Measurements from ENCODE around the gene SPOCD1. TPM values are rescaled to one million over a fixed set of nuclear protein-coding genes. Genes with fewer than 3 reads are reported as not detected.
"Not testable (repeated sequence)": the region's sequence is repeated elsewhere in the genome, so short reads cannot be mapped to it uniquely, and the experiment has no call there.

SPOCD1 gene
- total and polyA plus RNA-seq, 9 donors = 0.13 to 0.75 (median 0.51) TPM

- no peak for DNase-seq
- WGBS (ENCODE audit: insufficient coverage) = 87% methylated on average over 7 of the region's 10 CpGs
- no peaks in the 10 kb centered on the region for H3K36me3 ChIP-seq (ENCODE audit: control insufficient read depth, insufficient read depth, low read length)
- no peaks in the 10 kb centered on the region for H3K9me3 ChIP-seq (replicated peaks; ENCODE audit: control insufficient read depth, low read depth, low read length)
- no peaks in the 10 kb centered on the region for H3K27me3 ChIP-seq (ENCODE audit: control insufficient read depth, insufficient read depth, low read length)
- no peak overlapping the region for H3K4me3 ChIP-seq (ENCODE audit: low read length)
- no peaks in the 10 kb centered on the region for H3K4me1 ChIP-seq (ENCODE audit: control insufficient read depth, insufficient read depth, low read length)
- H3K27ac ChIP-seq (ENCODE audit: low read length) = no peak overlapping the region
Observed at GRCh38 chr1:31830065-31830464, 14.2 kb upstream of the SPOCD1 start.

GRCh38 chr1:31828926-31829690 lies 13.3 kb upstream of the SPOCD1 start:
- no peaks in the 10 kb centered on the region for H3K27me3 ChIP-seq (ENCODE audit: control insufficient read depth, insufficient read depth, low read length)
- no peaks in the 10 kb centered on the region for H3K4me1 ChIP-seq (ENCODE audit: control insufficient read depth, insufficient read depth, low read length)
- no peak overlapping the region for H3K27ac ChIP-seq (ENCODE audit: low read length)
- DNase-seq = no peak
- WGBS (ENCODE audit: insufficient coverage) = 77% methylated on average over 8 of the region's 15 CpGs
- H3K4me3 ChIP-seq (ENCODE audit: low read length) = no peak overlapping the region
- no peaks in the 10 kb centered on the region for H3K9me3 ChIP-seq (replicated peaks; ENCODE audit: control insufficient read depth, low read depth, low read length)
- H3K36me3 ChIP-seq (ENCODE audit: control insufficient read depth, insufficient read depth, low read length) = no peaks in the 10 kb centered on the region

DNA sequence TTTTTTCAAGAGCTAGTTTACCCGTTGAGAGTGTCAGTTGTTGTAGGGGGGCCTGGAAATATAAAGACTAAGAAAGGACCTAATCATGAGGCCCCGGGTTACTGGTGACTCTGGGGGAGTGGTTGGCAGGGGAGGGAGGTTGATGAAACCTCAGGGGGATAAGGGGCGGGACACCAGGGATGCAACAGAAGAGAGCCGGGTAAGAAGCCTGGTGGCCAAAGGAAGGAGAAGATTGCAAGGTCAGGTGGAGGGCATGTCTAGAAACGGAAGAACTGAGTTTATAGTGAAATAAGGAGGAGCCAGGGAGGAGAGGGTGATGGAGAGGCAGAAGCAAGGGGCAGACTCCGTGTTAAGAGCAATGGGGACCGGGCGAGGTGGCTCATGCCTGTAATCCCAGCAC lies 12.5 kb upstream of the SPOCD1 start:
- Histone ChIP-seq H3K4me1 (ENCODE audit: control insufficient read depth, insufficient read depth, low read length) (no peaks in the 10 kb centered on the region), H3K9me3 (replicated peaks; ENCODE audit: control insufficient read depth, low read depth, low read length) (no peaks in the 10 kb centered on the region), H3K27me3 (ENCODE audit: control insufficient read depth, insufficient read depth, low read length) (no peaks in the 10 kb centered on the region), H3K27ac (ENCODE audit: low read length) (no peak overlapping the region), H3K36me3 (ENCODE audit: control insufficient read depth, insufficient read depth, low read length) (no peaks in the 10 kb centered on the region), H3K4me3 (ENCODE audit: low read length) (no peak overlapping the region)
- no peak for DNase-seq
- 55% methylated on average over 8 of the region's 8 CpGs for WGBS (ENCODE audit: insufficient coverage)

DNA sequence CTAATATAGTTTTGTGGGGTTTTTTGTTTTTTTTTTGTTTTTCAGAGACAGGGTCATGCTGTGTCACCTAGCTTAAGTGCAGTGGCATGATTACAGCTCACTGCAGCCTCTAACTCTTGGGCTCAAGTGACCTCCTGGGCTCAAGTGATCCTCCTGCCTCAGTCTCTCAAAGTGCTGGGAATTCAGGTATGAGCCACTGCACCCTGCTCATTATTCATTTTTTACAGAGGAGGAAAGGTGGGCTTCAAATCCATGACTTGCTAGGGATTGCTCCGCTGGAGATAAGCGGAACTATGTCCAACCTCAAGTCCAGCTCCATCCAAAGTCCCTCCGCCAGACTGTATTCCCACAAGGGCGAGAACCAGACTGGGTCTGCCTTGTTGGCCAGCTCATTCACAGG lies 8.0 kb upstream of the SPOCD1 start:
- Histone ChIP-seq H3K9me3 (replicated peaks; ENCODE audit: control insufficient read depth, low read depth, low read length) (no peaks in the 10 kb centered on the region), H3K36me3 (ENCODE audit: control insufficient read depth, insufficient read depth, low read length) (no peaks in the 10 kb centered on the region), H3K4me1 (ENCODE audit: control insufficient read depth, insufficient read depth, low read length) (no peaks in the 10 kb centered on the region), H3K27me3 (ENCODE audit: control insufficient read depth, insufficient read depth, low read length) (no peaks in the 10 kb centered on the region), H3K27ac (ENCODE audit: low read length) (no peak overlapping the region), H3K4me3 (ENCODE audit: low read length) (no peak overlapping the region)
- DNase-seq = no peak
- WGBS (ENCODE audit: insufficient coverage) = no CpG with 5 or more reads among the region's 4 CpGs

DNA sequence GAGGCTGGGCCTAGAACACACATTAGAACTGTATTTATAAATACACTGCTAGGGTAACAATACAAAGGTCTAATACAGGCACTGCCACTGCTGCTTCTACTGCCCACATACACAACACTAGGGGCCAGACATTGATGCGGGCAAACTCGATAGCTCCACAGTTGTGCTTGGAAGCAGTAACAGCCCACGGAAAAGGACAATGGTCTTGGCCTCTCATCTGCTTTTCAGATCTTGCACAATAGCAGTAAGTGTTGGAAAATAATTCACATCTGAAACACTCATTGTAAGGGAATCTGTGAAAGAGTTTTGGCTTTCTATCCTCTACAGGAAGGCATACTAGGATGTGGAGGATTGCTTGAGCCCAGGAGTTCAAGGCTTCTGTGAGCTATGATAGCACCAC lies 6.9 kb upstream of the SPOCD1 start:
- Histone ChIP-seq H3K9me3 (replicated peaks; ENCODE audit: control insufficient read depth, low read depth, low read length) (no peaks in the 10 kb centered on the region), H3K36me3 (ENCODE audit: control insufficient read depth, insufficient read depth, low read length) (no peaks in the 10 kb centered on the region), H3K4me1 (ENCODE audit: control insufficient read depth, insufficient read depth, low read length) (no peaks in the 10 kb centered on the region), H3K27ac (ENCODE audit: low read length) (no peak overlapping the region), H3K4me3 (ENCODE audit: low read length) (no peak overlapping the region), H3K27me3 (ENCODE audit: control insufficient read depth, insufficient read depth, low read length) (no peaks in the 10 kb centered on the region)
- no peak for DNase-seq
- WGBS (ENCODE audit: insufficient coverage) = no CpG with 5 or more reads among the region's 3 CpGs

DNA sequence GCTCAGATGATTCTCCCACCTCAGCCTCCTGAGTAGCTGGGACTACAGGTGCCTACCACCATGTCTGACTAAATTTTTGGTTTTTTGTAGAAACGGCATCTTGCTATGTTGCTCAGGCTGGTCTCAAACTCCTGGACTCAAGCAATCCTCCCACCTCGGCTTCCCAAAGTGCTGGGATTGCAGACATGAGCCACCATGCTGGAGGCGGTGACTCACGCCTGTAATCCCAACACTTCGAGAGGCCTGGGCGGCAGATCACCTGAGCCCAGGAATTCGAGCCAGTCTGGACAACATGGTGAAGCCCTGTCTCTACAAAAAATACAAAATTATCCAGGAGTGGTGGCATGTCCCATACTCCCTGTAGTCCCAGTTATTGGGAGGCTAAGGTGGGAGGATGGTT lies 4.4 kb upstream of the SPOCD1 start:
- not testable (repeated sequence) for H3K9me3 ChIP-seq (replicated peaks; ENCODE audit: control insufficient read depth, low read depth, low read length); H3K27ac ChIP-seq (ENCODE audit: low read length); H3K4me3 ChIP-seq (ENCODE audit: low read length); H3K36me3 ChIP-seq (ENCODE audit: control insufficient read depth, insufficient read depth, low read length); H3K27me3 ChIP-seq (ENCODE audit: control insufficient read depth, insufficient read depth, low read length); DNase-seq; H3K4me1 ChIP-seq (ENCODE audit: control insufficient read depth, insufficient read depth, low read length)
- 98% methylated on average over 6 of the region's 7 CpGs for WGBS (ENCODE audit: insufficient coverage)

DNA sequence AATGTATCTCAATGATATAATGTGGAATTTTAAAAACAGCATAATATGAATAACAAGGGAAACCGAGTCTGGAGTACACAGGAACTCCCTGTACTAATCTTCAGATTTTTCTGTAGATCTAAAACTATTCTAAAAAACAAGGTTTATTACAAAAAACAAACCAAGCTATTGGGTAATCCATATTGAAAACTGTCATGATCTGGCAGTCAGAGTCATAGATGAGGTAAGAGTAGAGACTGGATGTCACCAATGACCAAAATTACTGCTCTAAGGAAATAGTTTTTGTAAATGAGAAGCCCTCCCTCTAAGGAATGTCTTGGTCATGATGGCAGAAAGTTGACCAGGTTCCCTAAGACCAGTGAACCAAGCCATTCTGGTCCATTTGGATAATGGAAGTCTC lies 2.4 kb upstream of the SPOCD1 start:
- no peak overlapping the region for H3K27ac ChIP-seq (ENCODE audit: low read length)
- DNase-seq = no peak
- no peaks in the 10 kb centered on the region for H3K4me1 ChIP-seq (ENCODE audit: control insufficient read depth, insufficient read depth, low read length)
- no peaks in the 10 kb centered on the region for H3K9me3 ChIP-seq (replicated peaks; ENCODE audit: control insufficient read depth, low read depth, low read length)
- H3K27me3 ChIP-seq (ENCODE audit: control insufficient read depth, insufficient read depth, low read length) = no peaks in the 10 kb centered on the region
- no peak overlapping the region for H3K4me3 ChIP-seq (ENCODE audit: low read length)
- no CpG with 5 or more reads among the region's 1 CpG for WGBS (ENCODE audit: insufficient coverage)
- no peaks in the 10 kb centered on the region for H3K36me3 ChIP-seq (ENCODE audit: control insufficient read depth, insufficient read depth, low read length)

DNA sequence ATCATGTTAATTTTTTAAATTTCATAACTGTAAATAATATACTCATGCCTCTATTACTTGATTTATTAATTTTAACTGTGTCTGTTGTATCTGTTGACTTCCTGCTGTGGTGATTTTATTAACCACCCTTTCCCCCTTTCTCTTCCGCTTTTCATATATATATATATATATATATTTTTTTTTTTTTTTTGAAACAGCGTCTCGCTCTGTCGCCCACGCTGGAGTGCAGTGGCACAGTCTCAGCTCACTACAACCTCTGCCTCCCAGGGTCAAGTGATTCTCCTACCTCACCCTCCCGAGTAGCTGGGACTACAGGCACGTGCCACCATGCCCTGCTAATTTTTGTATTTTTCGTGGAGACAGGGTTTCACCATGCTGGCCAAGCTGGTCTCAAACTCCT lies 1.1 kb upstream of the SPOCD1 start:
- 92% methylated on average over 6 of the region's 8 CpGs for WGBS (ENCODE audit: insufficient coverage)
- not testable (repeated sequence) for H3K4me3 ChIP-seq (ENCODE audit: low read length); H3K27ac ChIP-seq (ENCODE audit: low read length); DNase-seq; H3K36me3 ChIP-seq (ENCODE audit: control insufficient read depth, insufficient read depth, low read length); H3K27me3 ChIP-seq (ENCODE audit: control insufficient read depth, insufficient read depth, low read length); H3K4me1 ChIP-seq (ENCODE audit: control insufficient read depth, insufficient read depth, low read length); H3K9me3 ChIP-seq (replicated peaks; ENCODE audit: control insufficient read depth, low read depth, low read length)

DNA sequence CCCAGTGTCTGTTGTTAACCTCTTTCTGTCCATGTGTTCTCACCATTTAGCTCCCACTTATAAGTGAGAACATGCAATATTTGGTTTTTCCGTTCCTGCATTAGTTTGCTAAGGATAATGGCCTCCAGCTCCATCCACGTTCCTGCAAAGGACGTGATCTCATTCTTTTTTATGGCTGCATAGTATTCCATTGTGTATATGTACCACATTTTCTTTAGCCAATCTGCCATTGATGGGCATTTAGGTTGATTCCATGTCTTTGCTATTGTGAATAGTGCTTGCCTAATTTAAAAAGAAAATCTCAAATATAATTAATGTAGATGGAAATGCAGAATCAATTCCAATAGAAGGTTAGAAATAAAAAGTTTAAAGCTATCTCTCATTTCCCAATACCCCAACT lies 679 bp upstream of the SPOCD1 start:
- not testable (repeated sequence) for H3K4me1 ChIP-seq (ENCODE audit: control insufficient read depth, insufficient read depth, low read length)

GRCh38 chr1:31815307-31815645 lies 546 bp downstream of the SPOCD1 start:
- WGBS (ENCODE audit: insufficient coverage) = 76% methylated on average over 3 of the region's 7 CpGs
- no peak overlapping the region for H3K4me3 ChIP-seq (ENCODE audit: low read length)
- no peaks in the 10 kb centered on the region for H3K36me3 ChIP-seq (ENCODE audit: control insufficient read depth, insufficient read depth, low read length)
- no peaks in the 10 kb centered on the region for H3K9me3 ChIP-seq (replicated peaks; ENCODE audit: control insufficient read depth, low read depth, low read length)
- peaks cover 2% of the 10 kb centered on the region for H3K4me1 ChIP-seq (ENCODE audit: control insufficient read depth, insufficient read depth, low read length)
- no peak overlapping the region for H3K27ac ChIP-seq (ENCODE audit: low read length)
- no peaks in the 10 kb centered on the region for H3K27me3 ChIP-seq (ENCODE audit: control insufficient read depth, insufficient read depth, low read length)
- DNase-seq = no peak

More for the DNA sequence above, 679 bp upstream of the SPOCD1 start:
- no CpG with 5 or more reads among the region's 3 CpGs for WGBS (ENCODE audit: insufficient coverage)
- not testable (repeated sequence) for H3K27ac ChIP-seq (ENCODE audit: low read length); DNase-seq; H3K4me3 ChIP-seq (ENCODE audit: low read length); H3K9me3 ChIP-seq (replicated peaks; ENCODE audit: control insufficient read depth, low read depth, low read length); H3K27me3 ChIP-seq (ENCODE audit: control insufficient read depth, insufficient read depth, low read length); H3K36me3 ChIP-seq (ENCODE audit: control insufficient read depth, insufficient read depth, low read length)

Data from muscle of leg (tissue), 11 donors.